Activated CD4-positive, alpha-beta memory T cell treated with anti-CD3 and anti-CD28 coated beads for 36 hours (primary cell): ENCODE data around the gene RPS24. TPM values are rescaled to one million over a fixed set of nuclear protein-coding genes. Genes with fewer than 3 reads are reported as not detected.

ENCODE experiments used
- CTCF ChIA-PET: fragments of 350-600 bp; sonication (Branson Sonifier 250); formaldehyde crosslinking; loops from one replicate; lab custom pipeline; 2021; ENCODE audit warnings: antibody characterized with exemption, inconsistent platforms; lab: Charles Lee
- POLR2A ChIA-PET: fragments of 350-600 bp; sonication (Branson Sonifier 250); formaldehyde crosslinking; loops from one replicate; lab custom pipeline; 2021; ENCODE audit warnings: antibody characterized with exemption; lab: Charles Lee
- DNase-seq: peaks from one replicate; pipeline ENCODE4 v3.0.0-alpha.2; 2020
- H3K27ac Mint-ChIP-seq: one replicate; pipeline ENCODE4 v1.8.0; 2021; ENCODE audit warnings: mixed read lengths
- H3K27me3 Mint-ChIP-seq: one replicate; pipeline ENCODE4 v1.8.0; 2021; ENCODE audit warnings: mixed read lengths
- H3K36me3 Mint-ChIP-seq: one replicate; pipeline ENCODE4 v1.8.0; 2021; ENCODE audit warnings: mixed read lengths
- H3K4me1 Mint-ChIP-seq: one replicate; pipeline ENCODE4 v1.8.0; 2021; ENCODE audit warnings: low read depth, mixed read lengths
- H3K4me3 Mint-ChIP-seq: one replicate; pipeline ENCODE4 v1.8.0; 2021; ENCODE audit warnings: mild to moderate bottlenecking, mixed read lengths
- H3K9me3 Mint-ChIP-seq: one replicate; pipeline ENCODE4 v1.8.0; 2021; ENCODE audit warnings: mixed read lengths
- intact Hi-C: fragments of 100-400 bp; cut with micrococcal nuclease; formaldehyde crosslinking; loops from one replicate; pipeline ENCODE4 v1.15.1; 2023
- total RNA-seq, 2 experiments: library from RNA; stranded (reverse); gene quantifications; one replicate each; pipeline ENCODE4 v1.2.3, GENCODE V29; 2021

RPS24 gene
- total RNA-seq, 2 experiments from 2014 or later, result 1,680 to 1,722 TPM

DNA sequence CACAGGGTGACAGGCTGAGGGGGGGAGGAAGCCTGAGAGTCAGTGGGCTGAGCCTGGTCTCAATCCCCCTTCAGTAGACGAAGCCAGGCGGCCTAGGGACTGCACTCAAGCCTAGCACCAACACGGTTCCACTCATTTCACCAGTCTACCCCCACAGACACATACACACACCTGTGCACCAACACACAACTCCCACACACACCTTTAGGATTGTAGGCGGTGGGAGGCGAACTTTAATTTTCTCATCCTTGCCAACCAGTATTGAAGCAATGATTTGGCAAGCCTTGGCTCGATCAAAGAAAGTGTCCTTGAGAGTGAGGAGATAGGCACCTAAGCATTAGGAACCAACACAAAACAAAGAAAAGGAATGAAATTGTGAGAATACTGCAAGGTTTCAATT, 24.0 kb upstream of the RPS24 start:
- H3K36me3 Mint-ChIP-seq, result peaks cover 48% of the 10 kb centered on the region
- H3K4me1 Mint-ChIP-seq, result no peaks in the 10 kb centered on the region
- H3K4me3 Mint-ChIP-seq, result no peak overlapping the region
- DNase-seq, result no peak
- ChIA-PET CTCF (no interaction called here), POLR2A (interaction anchor here (1.6 kb wide), 1 partner anchor 33 kb away, joined by 5 read pairs; no protein-coding TSS in a partner anchor)
- intact Hi-C loops, result no loop called here
- H3K9me3 Mint-ChIP-seq, result no peaks in the 10 kb centered on the region
- H3K27me3 Mint-ChIP-seq, result no peaks in the 10 kb centered on the region
- H3K27ac Mint-ChIP-seq, result no peak overlapping the region

DNA sequence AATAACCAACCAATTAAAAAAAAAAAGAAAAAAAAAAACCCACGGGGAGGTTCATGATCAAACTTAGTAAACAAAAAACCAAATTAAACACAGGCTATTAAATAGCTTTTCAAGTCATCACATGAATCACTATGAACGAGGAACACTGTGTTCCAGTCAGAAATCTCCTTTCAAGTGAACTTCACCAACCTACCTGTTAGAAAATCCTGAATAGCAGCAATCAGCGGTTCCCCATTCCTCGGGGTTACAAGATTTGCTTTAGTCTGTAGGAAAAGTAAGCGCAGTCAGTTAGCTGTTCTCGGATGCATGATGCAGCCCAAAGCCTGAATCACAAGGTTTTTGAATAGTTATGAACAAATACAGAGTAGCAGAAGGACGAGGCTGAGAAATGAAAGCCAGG, 23.4 kb upstream of the RPS24 start:
- peaks cover 48% of the 10 kb centered on the region for H3K36me3 Mint-ChIP-seq
- intact Hi-C loops, result no loop called here
- CTCF ChIA-PET, result no interaction called here
- POLR2A ChIA-PET, result interaction anchor here (1.6 kb wide), 1 partner anchor 33 kb away, joined by 5 read pairs; no protein-coding TSS in a partner anchor
- no peak for DNase-seq
- H3K4me1 Mint-ChIP-seq, result no peaks in the 10 kb centered on the region
- H3K27me3 Mint-ChIP-seq, result no peaks in the 10 kb centered on the region
- no peak overlapping the region for H3K27ac Mint-ChIP-seq
- no peaks in the 10 kb centered on the region for H3K9me3 Mint-ChIP-seq
- H3K4me3 Mint-ChIP-seq, result no peak overlapping the region

DNA sequence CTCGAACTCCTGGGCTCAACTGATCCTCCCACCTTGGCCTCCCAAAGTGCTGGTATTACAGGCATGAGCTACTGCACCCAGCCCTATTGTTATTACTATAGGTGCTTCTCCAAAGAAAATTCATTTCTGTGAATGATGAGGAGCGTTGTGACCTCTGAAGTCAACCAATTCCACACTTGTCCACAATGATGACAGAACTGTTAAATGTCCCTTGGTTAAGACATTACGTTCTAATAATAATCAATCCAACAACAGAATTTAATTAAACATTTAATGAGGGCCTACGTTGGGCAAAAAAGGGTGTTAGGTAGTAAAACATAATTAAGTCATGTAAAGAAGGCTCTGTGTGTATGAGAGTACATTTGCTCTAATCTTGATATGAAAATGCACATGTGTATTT, 22.6 kb upstream of the RPS24 start:
- ChIA-PET CTCF (no interaction called here), POLR2A (no interaction called here)
- Mint-ChIP-seq H3K4me3 (no peak overlapping the region), H3K9me3 (no peaks in the 10 kb centered on the region), H3K4me1 (no peaks in the 10 kb centered on the region), H3K36me3 (peaks cover 43% of the 10 kb centered on the region), H3K27ac (no peak overlapping the region), H3K27me3 (no peaks in the 10 kb centered on the region)
- DNase-seq, result no peak
- intact Hi-C loops, result no loop called here

DNA sequence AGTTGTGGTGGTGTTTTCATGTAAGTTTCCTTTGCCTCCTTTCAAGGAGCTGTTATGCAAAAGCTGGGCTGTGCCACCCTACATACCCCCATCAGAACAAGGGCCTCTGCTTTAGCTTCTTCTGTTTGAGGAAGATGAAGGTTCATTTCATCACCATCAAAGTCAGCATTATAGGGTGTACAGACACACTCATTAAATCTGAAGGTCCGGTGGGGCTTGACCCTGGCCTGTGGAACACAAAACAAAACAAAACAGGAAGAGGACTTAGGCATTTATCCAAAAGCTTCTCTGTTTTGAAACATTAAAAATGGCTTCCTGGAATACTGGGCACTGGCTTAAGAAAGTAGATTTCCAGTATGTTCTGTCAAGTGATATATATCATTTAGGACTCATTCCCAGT, 20.1 kb upstream of the RPS24 start:
- no peak overlapping the region for H3K27ac Mint-ChIP-seq
- H3K9me3 Mint-ChIP-seq, result no peaks in the 10 kb centered on the region
- no peaks in the 10 kb centered on the region for H3K27me3 Mint-ChIP-seq
- DNase-seq, result no peak
- intact Hi-C loops, result no loop called here
- H3K4me3 Mint-ChIP-seq, result no peak overlapping the region
- H3K36me3 Mint-ChIP-seq, result peaks cover 42% of the 10 kb centered on the region
- POLR2A ChIA-PET, result no interaction called here
- CTCF ChIA-PET, result no interaction called here
- no peaks in the 10 kb centered on the region for H3K4me1 Mint-ChIP-seq

GRCh38 chr10:78015546-78015945, 18.1 kb upstream of the RPS24 start:
- Mint-ChIP-seq H3K4me1 (no peaks in the 10 kb centered on the region), H3K27ac (no peak overlapping the region), H3K36me3 (peaks cover 37% of the 10 kb centered on the region), H3K9me3 (no peaks in the 10 kb centered on the region), H3K27me3 (no peaks in the 10 kb centered on the region), H3K4me3 (no peak overlapping the region)
- ChIA-PET CTCF (interaction anchor here (0.7 kb wide), 1 partner anchor 12 kb away, joined by 3 read pairs; no protein-coding TSS in a partner anchor), POLR2A (interaction anchor here (0.6 kb wide), 1 partner anchor 1236 kb away, joined by 3 read pairs; no protein-coding TSS in a partner anchor)
- no peak for DNase-seq
- intact Hi-C loops, result no loop called here

DNA sequence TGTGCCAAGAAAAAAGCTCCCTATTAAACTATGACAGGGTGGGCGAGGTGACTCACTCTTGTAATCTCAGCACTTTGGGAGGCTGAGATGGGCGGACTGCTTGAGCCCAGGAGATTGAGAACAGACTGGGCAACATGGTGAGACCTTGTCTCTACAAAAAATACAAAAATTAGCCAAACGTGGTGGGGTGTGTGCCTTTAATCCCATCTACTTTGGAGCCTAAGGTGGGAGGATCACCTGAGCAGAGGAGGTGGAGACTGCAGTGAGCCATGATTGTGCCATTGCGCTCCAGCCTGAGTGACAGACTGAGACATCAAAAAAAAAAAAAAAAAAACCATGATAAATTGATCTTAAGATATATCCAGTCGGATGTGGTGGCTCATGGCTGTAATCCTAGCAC, 15.8 kb upstream of the RPS24 start:
- H3K27ac Mint-ChIP-seq, result no peak overlapping the region
- no peak for DNase-seq
- ChIA-PET POLR2A (no interaction called here), CTCF (interaction anchor here (0.7 kb wide), 1 partner anchor 1179 kb away, joined by 3 read pairs; no protein-coding TSS in a partner anchor)
- no peak overlapping the region for H3K4me3 Mint-ChIP-seq
- H3K9me3 Mint-ChIP-seq, result no peaks in the 10 kb centered on the region
- intact Hi-C loops, result no loop called here
- no peaks in the 10 kb centered on the region for H3K27me3 Mint-ChIP-seq
- peaks cover 46% of the 10 kb centered on the region for H3K36me3 Mint-ChIP-seq
- H3K4me1 Mint-ChIP-seq, result no peaks in the 10 kb centered on the region

DNA sequence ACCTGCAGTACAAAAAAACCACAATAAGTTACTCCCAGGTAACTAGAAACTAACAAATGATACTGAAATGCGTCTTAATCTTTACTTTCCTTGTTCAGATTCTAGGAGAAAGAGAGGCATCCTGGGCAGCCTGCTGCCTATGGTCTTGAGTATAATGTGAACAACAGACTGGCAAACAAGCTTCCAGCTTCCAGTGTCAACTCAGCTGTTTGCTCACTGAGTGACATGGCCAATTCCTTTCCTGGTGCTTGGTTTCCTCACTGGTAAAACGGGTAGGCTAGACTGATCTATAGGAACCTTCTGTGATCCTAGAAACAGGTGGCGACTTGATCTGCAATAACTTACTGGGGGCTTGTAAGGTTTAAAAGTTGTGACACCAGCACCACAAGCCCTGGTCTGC, 14.4 kb upstream of the RPS24 start:
- H3K4me3 Mint-ChIP-seq, result no peak overlapping the region
- H3K9me3 Mint-ChIP-seq, result no peaks in the 10 kb centered on the region
- POLR2A ChIA-PET, result no interaction called here
- no peak for DNase-seq
- H3K36me3 Mint-ChIP-seq, result peaks cover 46% of the 10 kb centered on the region
- H3K27me3 Mint-ChIP-seq, result no peaks in the 10 kb centered on the region
- CTCF ChIA-PET, result no interaction called here
- no peak overlapping the region for H3K27ac Mint-ChIP-seq
- no peaks in the 10 kb centered on the region for H3K4me1 Mint-ChIP-seq
- intact Hi-C loops, result no loop called here

- Mint-ChIP-seq H3K36me3 (peaks cover 56% of the 10 kb centered on the region), H3K4me1 (no peaks in the 10 kb centered on the region), H3K27ac (no peak overlapping the region), H3K9me3 (no peaks in the 10 kb centered on the region), H3K4me3 (no peak overlapping the region), H3K27me3 (no peaks in the 10 kb centered on the region)
- ChIA-PET POLR2A (no interaction called here), CTCF (no interaction called here)
- intact Hi-C loops, result no loop called here
- no peak for DNase-seq
These were observed 12.5 kb upstream of the RPS24 start for GRCh38 chr10:78021201-78021600.

DNA sequence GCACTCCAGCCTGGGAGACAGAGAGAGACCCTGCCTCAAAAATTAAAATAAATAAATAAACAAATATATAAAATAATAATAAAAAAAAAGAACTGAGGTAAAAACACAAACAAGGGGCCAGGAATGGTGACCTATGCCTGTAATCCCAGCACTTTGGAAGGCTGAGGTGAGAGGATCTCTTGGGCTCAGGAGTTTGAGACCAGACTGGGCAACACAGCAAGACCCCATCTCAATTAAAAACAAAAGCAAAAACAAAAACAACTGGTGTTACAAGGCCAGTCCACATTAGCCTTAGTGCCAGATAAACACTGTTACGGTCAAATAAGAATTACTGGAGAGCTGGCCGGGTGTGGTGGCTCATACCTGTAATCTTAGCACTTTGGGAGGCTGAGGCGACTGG, 9.9 kb upstream of the RPS24 start:
- peaks cover 16% of the 10 kb centered on the region for H3K4me1 Mint-ChIP-seq
- no peaks in the 10 kb centered on the region for H3K27me3 Mint-ChIP-seq
- ChIA-PET POLR2A (no interaction called here), CTCF (no interaction called here)
- H3K4me3 Mint-ChIP-seq, result no peak overlapping the region
- DNase-seq, result no peak
- intact Hi-C loops, result no loop called here
- no peaks in the 10 kb centered on the region for H3K9me3 Mint-ChIP-seq
- H3K36me3 Mint-ChIP-seq, result peaks cover 50% of the 10 kb centered on the region
- no peak overlapping the region for H3K27ac Mint-ChIP-seq

- Mint-ChIP-seq H3K4me3 (no peak overlapping the region), H3K27ac (no peak overlapping the region), H3K36me3 (peaks cover 46% of the 10 kb centered on the region), H3K27me3 (no peaks in the 10 kb centered on the region), H3K9me3 (no peaks in the 10 kb centered on the region), H3K4me1 (peaks cover 32% of the 10 kb centered on the region)
- intact Hi-C loops, result loop anchor here (5.0 kb wide), 1 partner anchor 309 kb away; no protein-coding TSS in a partner anchor
- no peak for DNase-seq
- CTCF ChIA-PET, result no interaction called here
- POLR2A ChIA-PET, result no interaction called here
These were observed 7.8 kb upstream of the RPS24 start for GRCh38 chr10:78025685-78026364.

- Mint-ChIP-seq H3K27ac (peak overlapping the region; percentile 93), H3K27me3 (no peaks in the 10 kb centered on the region), H3K4me3 (peak overlapping the region; percentile 99), H3K36me3 (peaks cover 27% of the 10 kb centered on the region), H3K9me3 (no peaks in the 10 kb centered on the region), H3K4me1 (peaks cover 32% of the 10 kb centered on the region)
- POLR2A ChIA-PET, result interaction anchor here (1.0 to 1.1 kb wide), 2 partner anchors 17 to 36 kb away, joined by 3 read pairs; no protein-coding TSS in a partner anchor
- intact Hi-C loops, result loop anchor here (1.0 to 5.0 kb wide), 2 partner anchors 192 to 311 kb away; no protein-coding TSS in a partner anchor
- CTCF ChIA-PET, result interaction anchor here (1.0 kb wide), 1 partner anchor 21 kb away, joined by 3 read pairs; no protein-coding TSS in a partner anchor
- DNase-seq, result peak; percentile 44
These were observed 5.0 kb upstream of the RPS24 start for GRCh38 chr10:78028438-78029268.
